HG02571 (cell line): ENCODE results near the gene CCDC88A.
"Not testable (repeated sequence)": the region's sequence is repeated elsewhere in the genome, so short reads cannot be mapped to it uniquely, and the experiment has no call there.

ENCODE experiments used
- ATAC-seq: cut with Tn5 transposase; IDR thresholded peaks from one replicate; pipeline ENCODE4 v1.9.1; 2021; ENCODE audit warnings: mild to moderate bottlenecking, moderate library complexity; ENCODE audit not compliant: unreplicated experiment

The CCDC88A gene

DNA sequence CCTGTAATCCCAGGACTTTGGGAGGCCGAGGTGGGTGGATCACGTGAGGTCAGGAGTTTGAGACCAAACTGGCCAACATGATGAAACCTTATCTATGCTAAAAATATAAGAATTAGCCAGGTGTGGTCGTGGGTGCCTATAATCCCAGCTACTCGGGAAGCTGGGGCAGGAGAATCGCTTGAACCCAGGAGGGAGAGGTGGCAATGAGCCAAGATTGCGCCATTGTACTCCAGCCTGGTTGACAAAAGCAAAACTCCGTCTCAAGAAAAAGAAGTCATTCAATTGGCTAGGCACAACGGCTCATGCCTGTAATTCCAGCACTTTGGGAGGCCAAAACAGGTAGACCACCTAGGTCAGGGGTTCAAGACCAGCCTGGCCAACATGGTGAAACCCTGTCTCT lies 178.1 kb downstream of the CCDC88A start:
- ATAC-seq = not testable (repeated sequence)

DNA sequence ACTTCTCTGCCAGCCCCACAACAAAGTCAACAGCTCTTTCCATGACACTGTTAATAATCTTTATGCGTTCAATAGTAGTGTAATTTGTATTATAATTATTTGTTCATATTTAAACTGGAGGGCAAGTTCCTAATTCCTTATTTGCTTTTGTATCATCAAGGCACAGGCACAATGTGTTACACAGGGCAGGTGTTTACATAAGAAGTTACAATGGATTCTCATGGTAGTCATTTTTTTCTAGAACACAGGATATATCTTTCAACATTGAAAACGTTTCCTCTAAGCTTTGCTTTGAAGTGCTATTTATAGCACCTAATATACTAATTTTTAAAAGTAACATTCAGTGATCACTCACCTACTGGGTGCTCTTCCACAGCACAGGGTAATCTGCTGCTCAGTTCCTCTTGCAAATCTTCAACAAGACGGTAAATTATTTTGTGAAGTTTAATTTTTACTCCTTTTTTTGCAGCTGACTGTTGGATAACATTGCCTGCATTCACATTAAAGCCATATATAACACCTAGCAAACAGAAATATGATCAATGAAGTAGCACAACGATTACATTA lies 179.9 kb downstream of the CCDC88A start:
- ATAC-seq = no peak
